HG02610 (cell line): ENCODE data around the gene SCFD1.
"Not testable (repeated sequence)": the region's sequence is repeated elsewhere in the genome, so short reads cannot be mapped to it uniquely, and the experiment has no call there.

Experiments
- ATAC-seq: cut with Tn5 transposase; IDR thresholded peaks from one replicate; pipeline ENCODE4 v1.9.1; 2021; ENCODE audit warnings: mild to moderate bottlenecking, moderate library complexity; ENCODE audit not compliant: unreplicated experiment

Gene SCFD1, protein sequence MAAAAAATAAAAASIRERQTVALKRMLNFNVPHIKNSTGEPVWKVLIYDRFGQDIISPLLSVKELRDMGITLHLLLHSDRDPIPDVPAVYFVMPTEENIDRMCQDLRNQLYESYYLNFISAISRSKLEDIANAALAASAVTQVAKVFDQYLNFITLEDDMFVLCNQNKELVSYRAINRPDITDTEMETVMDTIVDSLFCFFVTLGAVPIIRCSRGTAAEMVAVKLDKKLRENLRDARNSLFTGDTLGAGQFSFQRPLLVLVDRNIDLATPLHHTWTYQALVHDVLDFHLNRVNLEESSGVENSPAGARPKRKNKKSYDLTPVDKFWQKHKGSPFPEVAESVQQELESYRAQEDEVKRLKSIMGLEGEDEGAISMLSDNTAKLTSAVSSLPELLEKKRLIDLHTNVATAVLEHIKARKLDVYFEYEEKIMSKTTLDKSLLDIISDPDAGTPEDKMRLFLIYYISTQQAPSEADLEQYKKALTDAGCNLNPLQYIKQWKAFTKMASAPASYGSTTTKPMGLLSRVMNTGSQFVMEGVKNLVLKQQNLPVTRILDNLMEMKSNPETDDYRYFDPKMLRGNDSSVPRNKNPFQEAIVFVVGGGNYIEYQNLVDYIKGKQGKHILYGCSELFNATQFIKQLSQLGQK

DNA sequence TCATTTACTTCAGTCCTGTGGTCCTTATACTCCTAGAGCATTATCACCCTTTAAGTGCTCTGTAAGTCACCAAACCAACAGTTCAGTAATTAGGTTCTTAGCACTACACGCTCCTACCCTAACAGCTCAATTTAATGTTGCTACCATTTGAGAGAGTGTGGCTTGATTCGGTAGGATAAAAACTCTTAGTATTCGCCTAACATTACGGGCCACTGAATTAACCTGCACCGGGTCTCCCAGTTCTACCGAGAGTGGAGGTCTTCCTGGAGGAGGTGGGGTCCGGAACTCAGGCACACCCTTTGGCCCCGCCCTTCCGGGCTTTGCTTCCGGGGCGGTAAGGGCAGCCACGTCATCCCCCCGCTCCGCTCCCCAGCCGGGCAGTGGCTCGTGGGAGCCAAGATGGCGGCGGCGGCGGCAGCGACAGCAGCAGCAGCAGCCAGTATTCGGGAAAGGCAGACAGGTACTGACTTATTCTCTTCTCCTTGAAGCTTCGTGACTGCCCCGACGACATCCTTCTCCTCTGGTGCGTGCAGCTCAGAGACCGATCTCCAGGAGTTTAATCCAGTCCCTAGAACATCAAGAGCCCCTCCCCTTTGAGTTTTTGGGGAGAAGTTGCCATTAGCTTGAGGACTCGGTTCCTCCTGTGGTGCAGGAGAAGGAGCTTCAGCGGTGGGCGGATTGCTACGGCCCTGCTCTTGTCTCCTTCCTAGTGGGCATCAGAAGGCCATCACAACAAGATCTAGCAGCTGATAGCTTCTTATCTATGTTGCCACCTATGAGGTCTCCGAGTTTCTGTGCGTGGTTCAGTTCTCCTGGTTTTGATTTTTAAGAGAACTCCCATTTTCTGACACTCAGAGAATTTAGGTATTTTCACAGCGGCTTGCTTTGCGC lies at the start of gene SCFD1:
Gene SCFD1 (plus strand): TSS at position 380 of the 891 bp plus-strand sequence. CDS start 20 bp downstream, at position 400.
- peak; percentile 95 for ATAC-seq

DNA sequence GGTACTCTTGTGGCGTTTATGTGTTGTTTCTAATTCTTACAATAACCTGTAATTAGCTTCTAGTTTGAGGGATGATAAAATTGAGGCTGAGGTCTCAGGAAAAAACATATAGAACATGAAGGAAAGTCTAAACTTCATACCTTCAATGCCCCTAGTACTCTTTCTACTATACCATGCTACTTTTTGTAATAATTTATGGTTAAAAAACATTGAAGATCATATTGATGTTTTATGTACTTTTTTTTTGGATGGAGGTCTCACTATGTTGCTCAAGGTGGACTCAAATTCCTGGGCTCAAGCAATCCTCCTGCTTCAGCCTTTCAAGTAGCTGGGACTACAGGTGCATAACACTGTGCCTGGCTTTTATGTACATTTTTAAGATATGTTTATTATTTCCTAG lies 49.3 kb upstream of the SCFD1 start:
- ATAC-seq = no peak

DNA sequence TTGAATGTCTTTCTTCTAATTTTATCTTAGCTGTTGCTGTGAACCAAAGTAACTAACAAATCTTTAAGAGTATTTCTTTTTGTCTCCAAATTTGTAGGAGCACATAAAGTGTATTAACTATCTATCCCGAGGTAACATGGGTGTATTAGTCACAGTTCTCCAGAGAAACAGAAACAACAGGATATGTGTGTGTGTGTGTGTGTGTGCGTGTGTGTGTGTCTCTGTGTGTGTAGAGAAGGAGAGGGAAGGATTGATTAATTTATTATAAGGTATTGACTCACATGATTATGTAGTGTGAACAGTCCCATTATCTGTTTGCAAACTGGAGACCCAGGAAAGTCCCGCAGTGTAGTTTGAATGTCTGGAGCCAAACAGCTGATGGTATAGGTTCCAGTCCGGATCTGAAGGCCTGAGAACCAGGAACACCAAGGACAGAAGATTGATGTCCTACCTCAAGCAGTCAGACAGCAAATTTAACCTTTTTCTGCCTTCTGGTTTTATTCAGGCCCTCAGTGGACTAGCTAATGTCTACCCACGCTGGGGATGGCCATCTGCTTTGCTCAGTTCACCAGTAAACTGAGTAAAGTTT lies 48.8 kb upstream of the SCFD1 start:
- no peak for ATAC-seq

DNA sequence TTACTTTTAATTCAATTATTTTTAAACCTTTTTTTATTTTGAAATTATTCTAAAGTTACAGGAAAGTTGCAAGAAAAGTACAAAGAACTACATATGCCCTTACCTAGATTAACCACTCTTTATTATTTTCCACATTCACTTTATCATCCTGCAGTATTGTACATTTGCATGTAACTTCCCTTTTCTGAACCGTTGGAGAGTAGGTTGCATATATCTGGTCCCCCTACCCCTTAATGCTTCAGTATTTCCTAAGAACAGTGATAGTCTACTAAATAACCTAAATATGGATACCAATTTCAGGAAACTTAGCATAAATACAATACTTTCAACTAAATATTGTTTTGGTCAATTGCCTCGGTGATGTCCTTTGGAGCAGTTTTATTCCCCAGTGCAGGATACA lies 48.2 kb upstream of the SCFD1 start:
- no peak for ATAC-seq

DNA sequence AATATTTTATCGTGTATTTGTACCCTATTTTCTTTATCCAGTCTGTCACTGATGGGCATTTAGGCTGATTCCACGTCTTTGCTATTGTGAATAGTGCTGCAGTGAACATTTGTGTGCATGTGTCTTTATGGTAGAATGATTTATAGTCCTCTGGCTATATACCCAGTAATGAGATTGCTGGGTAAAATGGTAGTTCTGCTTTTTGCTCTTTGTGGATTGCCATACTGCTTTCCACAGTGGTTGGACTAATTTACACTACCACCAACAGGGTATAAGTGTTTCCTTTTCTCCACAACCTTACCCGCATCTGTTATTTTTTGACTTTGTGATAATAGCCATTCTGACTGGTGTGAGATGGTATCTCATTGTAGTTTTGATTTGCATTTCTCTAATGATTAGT lies 47.3 kb upstream of the SCFD1 start:
- not testable (repeated sequence) for ATAC-seq

DNA sequence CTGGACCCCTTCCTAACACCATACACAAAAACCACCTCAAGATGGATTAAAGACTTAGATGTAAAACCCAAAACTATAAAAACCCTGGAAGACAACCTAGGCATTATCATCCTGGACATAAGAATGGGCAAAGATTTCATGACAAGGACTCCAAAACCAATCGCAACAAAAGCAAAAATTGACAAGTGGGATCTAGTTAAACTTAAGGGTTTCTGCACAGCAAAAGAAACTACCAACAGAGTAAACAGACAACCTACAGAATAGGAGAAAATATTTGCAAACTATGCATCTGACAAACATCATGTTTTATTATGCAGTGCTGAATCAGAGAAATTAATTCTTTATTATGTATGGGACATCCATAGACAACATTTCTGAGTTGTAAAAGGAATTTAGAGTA lies 45.8 kb upstream of the SCFD1 start:
- ATAC-seq = not testable (repeated sequence)

DNA sequence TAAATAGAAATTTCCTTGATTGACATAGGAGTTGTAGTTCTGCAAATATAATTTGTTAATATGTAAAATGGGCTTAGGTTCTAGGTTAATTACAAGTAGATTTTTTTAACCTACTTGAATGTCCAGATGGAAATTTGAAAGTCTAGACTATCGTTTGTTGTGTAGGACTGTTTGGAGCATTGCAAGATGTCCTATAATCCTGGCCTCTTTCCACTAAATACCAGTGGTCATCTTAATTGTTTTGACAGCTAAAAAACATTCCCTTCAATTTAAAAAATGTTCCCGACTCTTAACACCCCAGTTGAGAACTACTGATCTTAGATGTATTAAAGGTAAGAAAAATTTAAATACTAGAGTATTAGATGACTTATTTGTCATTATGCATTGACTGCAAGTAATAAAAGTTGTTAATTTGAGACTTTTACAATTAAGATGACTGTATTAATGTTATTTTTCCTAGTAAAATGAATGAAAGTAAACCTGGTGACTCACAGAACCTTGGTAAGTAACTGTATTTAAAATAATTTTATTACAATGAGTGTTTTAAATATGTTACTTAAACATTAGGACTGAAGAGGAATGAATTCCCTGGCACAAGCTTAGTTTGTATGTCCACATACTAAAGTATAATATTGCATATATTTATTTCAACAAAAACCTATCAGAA lies 41.4 kb upstream of the SCFD1 start:
- ATAC-seq = no peak

DNA sequence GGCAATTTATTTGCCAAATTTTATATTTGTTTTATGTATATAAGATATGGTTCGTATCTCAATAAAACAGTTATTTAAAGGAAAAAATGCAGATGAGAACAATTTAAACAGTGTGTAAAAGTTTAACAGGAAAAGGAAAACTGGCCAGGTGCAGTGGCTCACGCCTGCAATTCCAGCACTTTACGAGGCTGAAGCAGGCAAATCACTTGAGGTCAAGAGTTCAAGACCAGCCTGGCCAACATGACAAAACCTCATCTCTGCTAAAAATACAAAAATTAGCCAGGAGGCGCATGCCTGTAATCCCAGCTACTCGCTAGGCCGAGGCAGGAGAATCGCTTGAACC lies 40.9 kb upstream of the SCFD1 start:
- no peak for ATAC-seq

DNA sequence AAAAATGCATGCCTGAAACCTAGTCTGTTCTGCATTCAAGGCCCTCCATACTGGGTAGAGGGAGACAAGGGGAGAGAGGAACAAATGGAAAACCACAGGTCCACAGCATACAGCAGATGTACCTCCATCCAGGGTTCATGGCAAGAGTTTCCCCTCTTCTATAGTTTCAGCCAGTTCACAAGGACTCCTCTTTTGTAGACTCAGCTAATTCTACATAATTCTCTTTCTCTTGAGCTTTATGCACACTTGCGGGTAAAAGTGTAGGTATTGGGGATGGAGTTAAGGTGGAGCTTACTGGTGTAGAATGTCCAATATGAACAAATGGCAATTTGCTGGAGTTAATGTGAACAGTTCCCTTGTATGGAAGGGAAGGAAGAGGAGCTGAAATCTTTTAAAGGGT lies 39.7 kb upstream of the SCFD1 start:
- ATAC-seq = no peak

DNA sequence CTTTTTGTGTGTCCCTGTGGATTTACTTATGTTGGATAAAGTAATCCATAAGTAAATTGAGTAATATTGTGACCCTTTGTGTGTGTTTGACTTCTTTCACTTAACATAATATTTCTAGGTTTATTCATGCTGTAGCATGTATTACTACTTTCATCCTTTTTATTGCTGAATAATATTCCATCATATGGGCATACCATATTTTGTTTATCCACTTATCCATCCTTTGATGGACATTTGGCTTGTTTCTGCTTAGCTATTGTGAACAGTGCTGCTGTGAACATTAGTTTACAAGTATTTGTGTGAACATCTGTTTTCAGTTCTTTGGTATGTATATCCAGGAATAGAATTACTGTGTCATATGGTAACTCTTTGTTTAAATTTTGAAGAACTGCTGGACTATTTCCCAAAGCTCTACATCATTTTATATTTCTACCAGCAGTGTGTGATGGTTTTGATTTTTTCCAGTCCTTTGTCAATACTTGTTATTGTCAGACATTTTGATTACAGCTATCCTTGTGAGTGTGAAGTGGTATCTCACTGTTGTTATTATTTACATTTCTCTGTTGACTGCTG lies 38.0 kb upstream of the SCFD1 start:
- no peak for ATAC-seq

DNA sequence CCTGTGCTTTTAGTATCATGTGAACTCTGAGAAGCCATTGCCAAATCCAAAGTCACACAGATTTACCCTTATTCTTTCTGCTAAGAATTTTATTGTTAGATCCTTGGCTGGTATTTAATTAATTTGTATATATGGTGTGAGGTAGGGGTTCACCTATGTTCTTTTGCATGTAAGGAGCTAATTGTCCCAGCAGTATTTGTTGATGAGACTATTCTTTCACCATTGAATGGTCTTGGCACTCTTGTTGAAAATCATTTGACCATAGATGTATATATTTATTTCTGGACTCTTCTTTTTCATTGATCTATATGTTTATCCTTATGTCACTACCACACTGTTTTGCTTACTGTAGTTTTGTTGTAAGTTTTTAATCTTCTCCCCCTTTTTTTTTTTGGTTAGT lies 36.9 kb upstream of the SCFD1 start:
- no peak for ATAC-seq

DNA sequence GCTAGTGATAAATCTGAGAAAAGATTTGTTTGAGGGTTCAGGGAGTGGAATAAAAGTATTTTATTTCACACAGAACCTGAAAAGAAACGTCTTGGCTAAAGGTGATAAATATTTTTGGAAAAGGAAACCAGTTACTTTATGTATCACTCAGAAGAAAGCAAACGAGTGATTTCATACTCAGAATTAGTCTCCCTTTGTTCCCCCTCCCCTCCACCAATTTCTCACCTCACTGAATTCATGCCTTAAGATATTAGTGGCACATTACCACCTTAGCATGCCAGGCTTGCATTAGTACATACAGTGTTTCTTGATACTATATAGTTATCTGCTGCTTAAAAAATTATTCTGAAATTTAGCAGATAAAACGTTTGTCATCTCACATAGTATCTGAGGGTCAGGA lies 35.0 kb upstream of the SCFD1 start:
- no peak for ATAC-seq

DNA sequence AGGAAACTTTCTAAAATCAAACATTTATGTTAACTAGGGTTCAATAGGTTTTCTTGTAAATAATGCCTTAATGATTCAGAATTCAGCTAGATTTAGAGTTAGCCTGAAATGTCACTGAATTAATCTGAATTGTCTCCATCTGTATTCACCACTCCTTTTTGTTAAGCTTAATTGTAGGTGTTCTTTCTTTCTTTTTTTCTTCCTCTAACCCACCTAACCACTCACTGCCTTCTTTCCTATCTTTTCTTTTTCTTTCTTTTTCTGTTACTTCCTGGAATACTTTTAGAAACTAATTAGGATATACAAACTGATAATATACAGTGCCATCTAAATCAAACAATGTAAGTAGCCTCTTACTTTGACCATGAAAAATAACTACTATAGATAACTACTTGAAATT lies 33.2 kb upstream of the SCFD1 start:
- no peak for ATAC-seq

DNA sequence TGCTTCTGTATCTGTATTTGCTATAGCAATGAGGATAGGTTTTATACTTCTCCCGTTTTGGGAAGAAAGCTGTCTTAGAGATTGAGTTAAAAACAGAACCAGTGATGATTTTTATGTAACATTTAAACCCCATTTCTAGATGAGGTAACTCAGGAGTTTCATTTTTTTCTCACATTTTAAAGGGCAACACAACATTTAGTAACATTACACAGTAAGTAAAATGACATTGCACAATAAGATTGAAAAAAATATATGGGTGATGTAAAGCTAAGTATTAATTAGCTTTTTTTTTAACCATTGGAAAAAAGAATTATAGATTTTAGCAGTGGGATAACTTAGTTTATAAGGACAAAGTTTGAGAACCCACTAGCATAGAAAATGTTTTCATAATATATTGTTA lies 25.2 kb upstream of the SCFD1 start:
- ATAC-seq = no peak

DNA sequence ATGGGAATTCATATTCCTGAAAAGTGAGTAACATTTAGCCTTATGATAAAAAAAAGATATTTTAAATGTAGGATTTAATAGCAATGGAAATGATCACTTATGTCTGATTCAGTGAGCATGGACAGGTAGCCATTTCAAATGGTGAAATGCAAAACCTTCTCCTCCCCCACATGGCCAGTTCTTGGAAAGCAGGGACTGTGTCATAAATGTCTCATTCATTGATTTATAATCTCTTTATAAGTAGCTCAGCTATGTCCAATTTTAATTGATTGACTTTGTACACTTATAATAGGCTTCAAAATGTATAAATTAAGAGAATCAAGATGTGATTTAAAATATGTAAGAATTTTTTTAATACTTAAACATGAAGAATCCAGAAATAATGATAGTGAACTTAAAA lies 24.6 kb upstream of the SCFD1 start:
- no peak for ATAC-seq

DNA sequence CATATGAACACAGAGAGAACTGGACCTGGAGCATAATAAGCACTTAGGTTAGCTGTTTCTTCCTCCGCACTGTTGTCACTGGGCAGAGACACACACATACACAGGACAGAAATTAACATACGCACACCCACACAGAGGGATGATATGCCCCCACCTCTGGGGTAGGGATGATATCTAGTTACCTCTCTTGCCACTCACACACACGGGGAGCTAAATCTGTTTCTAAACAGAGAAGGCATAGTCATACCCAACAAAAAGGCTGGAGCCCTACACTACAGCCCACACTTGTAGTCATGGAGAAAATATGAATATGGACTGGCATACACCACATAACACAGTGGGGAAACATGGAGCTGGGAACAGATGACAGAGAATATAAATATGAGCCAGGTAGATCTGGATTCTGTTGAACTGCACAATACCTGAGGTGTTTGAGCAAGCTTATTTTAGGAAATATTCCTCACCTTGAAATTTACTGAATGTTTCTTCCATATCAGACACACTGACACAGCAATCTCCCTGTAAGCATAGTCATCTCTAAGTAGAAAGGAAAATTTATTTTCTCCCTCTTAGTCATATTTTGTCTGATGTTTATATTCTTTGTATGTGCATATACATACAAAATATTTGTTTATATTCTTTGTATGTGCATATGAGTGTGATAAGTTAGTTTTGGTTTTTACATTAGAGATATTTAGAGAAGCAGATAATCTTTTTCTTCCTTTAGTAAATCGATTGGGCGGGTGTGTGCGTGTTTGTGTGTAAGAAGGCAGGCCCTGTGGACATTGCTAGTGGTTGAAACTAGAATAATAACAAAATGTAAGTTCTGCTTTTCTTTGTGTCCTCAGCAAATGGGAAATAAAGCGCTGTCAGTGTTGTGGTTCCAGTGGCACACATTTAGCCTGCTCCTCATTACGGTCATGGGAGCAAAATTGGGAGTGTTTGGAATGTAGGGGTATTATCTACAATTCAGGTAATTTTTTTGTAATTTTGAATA lies 20.9 kb upstream of the SCFD1 start:
- ATAC-seq = no peak

DNA sequence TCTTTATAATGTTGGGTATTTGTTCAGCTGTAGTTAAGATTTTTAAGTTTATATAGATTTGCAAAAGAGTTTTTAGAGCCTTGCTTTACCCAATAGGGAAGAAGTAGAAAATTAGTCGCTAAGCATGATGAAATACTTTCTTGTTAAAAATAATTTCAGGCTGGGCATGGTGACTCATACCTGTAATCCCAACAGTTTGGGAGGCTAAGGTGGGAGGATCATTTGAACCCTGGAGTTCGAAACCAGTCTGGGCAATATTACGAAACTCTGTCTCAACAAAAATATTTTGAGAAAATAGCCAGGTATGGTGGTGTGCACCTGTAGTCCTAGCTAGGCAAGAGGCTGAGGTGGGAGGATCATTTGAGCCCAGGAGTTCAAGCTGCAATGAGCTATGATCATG lies 18.7 kb upstream of the SCFD1 start:
- no peak for ATAC-seq

DNA sequence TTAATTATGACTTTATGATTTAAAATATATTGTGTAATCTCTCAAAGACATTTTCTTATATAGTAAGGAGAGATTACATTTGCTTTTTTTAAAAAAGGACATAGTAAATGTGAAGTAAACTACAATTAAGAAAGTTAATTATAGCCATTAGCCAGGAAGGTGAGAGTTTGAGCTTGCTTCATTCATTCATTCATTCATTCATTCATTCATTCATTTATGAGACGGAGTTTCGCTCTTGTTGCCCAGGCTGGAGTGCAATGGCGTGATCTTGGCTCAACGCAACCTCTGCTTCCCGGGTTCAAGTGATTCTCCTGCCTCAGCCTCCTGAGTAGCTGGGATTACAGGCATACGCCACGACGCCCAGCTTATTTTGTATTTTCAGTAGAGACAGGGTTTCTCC lies 17.4 kb upstream of the SCFD1 start:
- ATAC-seq = not testable (repeated sequence)

DNA sequence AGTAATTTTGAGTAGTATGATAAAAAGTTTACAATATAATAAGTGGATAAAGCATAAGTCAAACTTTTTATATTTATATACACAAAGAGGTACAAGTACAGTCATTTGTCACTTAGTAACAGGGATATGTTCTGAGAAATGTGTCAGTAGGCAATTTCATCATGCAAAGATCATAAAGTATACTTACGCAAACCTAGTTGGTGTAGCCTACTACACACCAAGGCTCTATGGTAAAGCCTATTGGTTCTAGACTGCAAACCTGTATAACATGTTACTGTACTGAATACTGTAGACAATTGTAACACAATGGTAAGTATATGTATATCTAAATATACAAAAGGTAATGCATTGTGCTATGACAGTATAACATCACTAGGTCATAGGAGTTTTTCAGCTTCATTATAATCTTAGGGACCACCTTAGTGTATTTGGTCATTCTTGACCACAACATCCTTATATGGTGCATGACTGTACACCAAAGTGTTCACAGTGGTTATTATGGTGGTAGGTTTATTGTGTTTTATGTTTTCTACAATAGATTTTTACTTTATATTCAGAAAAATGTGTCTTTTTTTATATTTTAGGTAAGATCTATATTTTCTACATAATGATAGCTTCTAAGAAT lies 14.9 kb upstream of the SCFD1 start:
- ATAC-seq = no peak
